ENCODE results near the gene PACRG. TPM values are rescaled to one million over a fixed set of nuclear protein-coding genes. Genes with fewer than 3 reads are reported as not detected.

Gene PACRG
- total and polyA plus RNA-seq, 9 donors, result 1.2 to 2.7 (median 1.9) TPM

DNA sequence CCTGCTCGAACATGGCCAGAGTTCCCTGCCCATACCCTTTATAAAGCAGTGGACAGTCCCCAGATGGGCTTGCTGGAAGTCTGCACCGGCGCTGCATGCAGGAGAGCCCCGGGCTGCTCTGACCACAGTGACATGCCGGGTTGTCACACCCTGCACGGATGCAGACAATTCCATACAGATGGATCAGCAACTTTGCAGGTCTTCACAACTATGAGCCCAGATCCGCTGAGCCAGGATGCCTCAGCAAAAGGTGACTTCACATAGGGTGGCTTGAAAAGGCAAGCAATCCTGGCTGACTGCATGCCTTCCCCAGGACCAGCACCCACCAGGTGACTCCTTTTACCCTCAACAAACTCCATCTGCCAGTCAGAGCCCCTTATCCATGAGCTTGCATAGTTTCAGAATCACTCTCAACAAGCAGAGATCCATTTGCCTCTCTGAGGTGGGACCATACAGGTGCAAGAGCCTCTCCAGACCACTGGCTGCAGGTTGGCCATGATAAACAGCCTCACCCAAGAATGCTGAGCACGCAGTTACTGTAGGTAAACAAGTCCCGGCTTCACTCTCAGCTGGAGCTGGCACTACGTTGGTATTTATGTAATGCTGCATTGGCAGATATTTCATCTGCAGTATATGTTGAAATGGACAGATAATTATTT, 503.7 kb downstream of the PACRG start:
- H3K9me3 ChIP-seq (replicated peaks; ENCODE audit: control insufficient read depth, low read depth, low read length), result no peaks in the 10 kb centered on the region
- H3K4me1 ChIP-seq (ENCODE audit: control insufficient read depth, insufficient read depth, low read length), result no peaks in the 10 kb centered on the region
- WGBS (ENCODE audit: insufficient coverage), result 93% methylated on average over 7 of the region's 10 CpGs

GRCh38 chr6:163232015-163232523, 504.3 kb downstream of the PACRG start:
- DNase-seq, result no peak
- Histone ChIP-seq H3K36me3 (ENCODE audit: control insufficient read depth, insufficient read depth, low read length) (no peaks in the 10 kb centered on the region), H3K9me3 (replicated peaks; ENCODE audit: control insufficient read depth, low read depth, low read length) (no peaks in the 10 kb centered on the region), H3K4me3 (ENCODE audit: low read length) (no peak overlapping the region), H3K4me1 (ENCODE audit: control insufficient read depth, insufficient read depth, low read length) (no peaks in the 10 kb centered on the region), H3K27me3 (ENCODE audit: control insufficient read depth, insufficient read depth, low read length) (no peaks in the 10 kb centered on the region), H3K27ac (ENCODE audit: low read length) (no peak overlapping the region)
- no CpG with 5 or more reads among the region's 7 CpGs for WGBS (ENCODE audit: insufficient coverage)

More for the DNA sequence above, 503.7 kb downstream of the PACRG start:
- Histone ChIP-seq H3K36me3 (ENCODE audit: control insufficient read depth, insufficient read depth, low read length) (no peaks in the 10 kb centered on the region), H3K4me3 (ENCODE audit: low read length) (no peak overlapping the region), H3K27me3 (ENCODE audit: control insufficient read depth, insufficient read depth, low read length) (no peaks in the 10 kb centered on the region), H3K27ac (ENCODE audit: low read length) (no peak overlapping the region)
- DNase-seq, result no peak

DNA sequence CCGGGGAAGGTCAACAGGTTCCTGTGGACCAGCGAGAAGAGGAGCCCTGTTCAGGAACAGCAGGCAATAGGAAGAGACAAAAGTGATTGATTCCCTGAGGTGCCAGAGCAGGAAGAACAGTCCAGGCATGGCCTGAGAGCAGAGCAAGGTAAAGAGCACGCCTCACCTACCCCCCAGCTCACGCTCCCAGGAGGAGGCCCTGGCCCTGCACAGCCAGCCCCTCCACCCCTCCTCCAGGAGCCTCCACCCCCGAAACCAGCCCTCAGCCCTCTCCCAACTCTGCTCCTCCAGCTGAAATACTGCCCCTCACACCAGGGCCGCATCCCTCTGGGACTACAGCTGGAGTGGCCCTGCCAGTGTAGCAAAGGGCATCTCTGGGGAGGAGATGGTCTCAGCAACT, 504.9 kb downstream of the PACRG start:
- WGBS (ENCODE audit: insufficient coverage), result 72% methylated on average over 5 of the region's 6 CpGs
- Histone ChIP-seq H3K27me3 (ENCODE audit: control insufficient read depth, insufficient read depth, low read length) (no peaks in the 10 kb centered on the region), H3K36me3 (ENCODE audit: control insufficient read depth, insufficient read depth, low read length) (no peaks in the 10 kb centered on the region), H3K4me1 (ENCODE audit: control insufficient read depth, insufficient read depth, low read length) (no peaks in the 10 kb centered on the region), H3K27ac (ENCODE audit: low read length) (no peak overlapping the region), H3K4me3 (ENCODE audit: low read length) (no peak overlapping the region), H3K9me3 (replicated peaks; ENCODE audit: control insufficient read depth, low read depth, low read length) (no peaks in the 10 kb centered on the region)
- DNase-seq, result no peak

DNA sequence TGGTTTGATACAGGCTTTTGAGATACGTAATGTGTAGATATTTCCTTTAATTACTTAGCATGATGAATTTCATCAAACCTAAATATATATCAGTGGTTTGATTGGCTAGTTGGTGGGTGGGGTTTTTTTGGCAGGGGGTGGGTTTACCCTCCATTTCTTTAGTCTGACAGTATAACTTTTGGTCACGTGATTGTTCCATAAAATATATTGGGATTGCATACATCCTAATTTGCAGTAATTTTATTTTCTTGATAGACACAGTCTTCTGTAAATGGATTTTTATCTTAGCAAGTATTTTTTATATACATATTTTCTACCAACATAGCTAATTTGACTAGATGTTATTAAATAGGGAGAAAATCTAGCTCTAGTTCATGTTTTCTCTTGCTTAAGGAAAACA, 509.3 kb downstream of the PACRG start:
- H3K9me3 ChIP-seq (replicated peaks; ENCODE audit: control insufficient read depth, low read depth, low read length), result no peaks in the 10 kb centered on the region
- H3K36me3 ChIP-seq (ENCODE audit: control insufficient read depth, insufficient read depth, low read length), result no peaks in the 10 kb centered on the region
- no peak overlapping the region for H3K27ac ChIP-seq (ENCODE audit: low read length)
- no peaks in the 10 kb centered on the region for H3K27me3 ChIP-seq (ENCODE audit: control insufficient read depth, insufficient read depth, low read length)
- H3K4me1 ChIP-seq (ENCODE audit: control insufficient read depth, insufficient read depth, low read length), result no peaks in the 10 kb centered on the region
- no peak overlapping the region for H3K4me3 ChIP-seq (ENCODE audit: low read length)
- DNase-seq, result no peak
- WGBS (ENCODE audit: insufficient coverage), result no CpG with 5 or more reads among the region's 2 CpGs

DNA sequence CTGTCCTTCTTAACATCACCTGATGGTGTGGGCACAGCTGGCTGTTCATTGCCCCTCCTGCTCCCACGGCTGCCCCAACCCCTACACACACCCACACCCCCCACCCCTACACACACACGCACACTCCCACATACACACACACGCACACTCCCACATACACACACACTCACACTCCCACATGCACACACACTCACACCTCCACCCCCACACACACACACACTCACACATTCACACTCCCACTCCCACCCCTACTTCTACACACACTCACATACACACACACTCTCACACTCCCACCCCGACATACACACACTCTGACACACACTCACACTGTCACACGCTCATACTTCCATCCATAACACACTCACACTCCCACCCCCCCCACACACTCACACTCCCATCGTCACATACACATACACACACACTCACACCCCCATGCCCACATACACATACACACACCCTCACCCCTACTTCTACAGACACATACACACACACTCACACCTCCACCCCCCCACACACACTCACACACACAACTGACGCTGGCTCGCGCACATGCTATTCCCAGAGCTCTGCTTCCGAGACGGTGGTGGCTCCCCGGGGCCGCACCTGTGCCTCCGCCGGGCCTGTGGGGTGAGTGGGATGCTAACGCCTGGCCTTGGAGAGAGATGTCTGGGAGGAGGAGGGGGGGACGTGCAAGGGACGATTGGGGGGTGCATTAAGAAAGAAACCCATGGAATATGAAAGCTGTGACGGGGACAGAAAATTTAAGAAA, 512.0 kb downstream of the PACRG start:
- Histone ChIP-seq H3K27ac (ENCODE audit: low read length) (no peak overlapping the region), H3K4me3 (ENCODE audit: low read length) (no peak overlapping the region), H3K36me3 (ENCODE audit: control insufficient read depth, insufficient read depth, low read length) (no peaks in the 10 kb centered on the region), H3K27me3 (ENCODE audit: control insufficient read depth, insufficient read depth, low read length) (no peaks in the 10 kb centered on the region), H3K9me3 (replicated peaks; ENCODE audit: control insufficient read depth, low read depth, low read length) (no peaks in the 10 kb centered on the region), H3K4me1 (ENCODE audit: control insufficient read depth, insufficient read depth, low read length) (no peaks in the 10 kb centered on the region)
- 90% methylated on average over 14 of the region's 19 CpGs for WGBS (ENCODE audit: insufficient coverage)
- DNase-seq, result no peak

DNA sequence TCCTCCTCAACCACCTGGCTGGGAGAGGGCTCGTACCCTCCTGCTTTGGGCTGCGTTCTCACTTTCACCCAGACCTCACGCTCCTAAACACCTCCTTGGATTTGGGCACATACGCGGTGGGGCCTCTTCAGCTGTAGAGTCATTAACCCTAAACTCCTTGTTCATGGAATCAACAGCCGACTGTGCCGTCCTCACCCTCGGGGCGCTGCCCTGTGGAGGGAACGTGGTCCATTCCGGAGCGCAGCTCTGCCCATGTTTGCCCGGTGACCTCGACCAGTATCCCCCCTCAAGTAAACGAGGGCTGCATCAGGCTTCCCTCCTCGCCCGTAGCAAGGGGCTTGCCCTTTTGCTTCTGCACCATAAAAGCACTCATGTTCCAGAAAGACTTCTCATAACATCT, 512.8 kb downstream of the PACRG start:
- no peak overlapping the region for H3K27ac ChIP-seq (ENCODE audit: low read length)
- H3K9me3 ChIP-seq (replicated peaks; ENCODE audit: control insufficient read depth, low read depth, low read length), result no peaks in the 10 kb centered on the region
- no peak for DNase-seq
- no peaks in the 10 kb centered on the region for H3K4me1 ChIP-seq (ENCODE audit: control insufficient read depth, insufficient read depth, low read length)
- H3K36me3 ChIP-seq (ENCODE audit: control insufficient read depth, insufficient read depth, low read length), result no peaks in the 10 kb centered on the region
- 80% methylated on average over 17 of the region's 17 CpGs for WGBS (ENCODE audit: insufficient coverage)
- no peak overlapping the region for H3K4me3 ChIP-seq (ENCODE audit: low read length)
- no peaks in the 10 kb centered on the region for H3K27me3 ChIP-seq (ENCODE audit: control insufficient read depth, insufficient read depth, low read length)

- no peak for DNase-seq
- H3K4me3 ChIP-seq (ENCODE audit: low read length), result no peak overlapping the region
- H3K9me3 ChIP-seq (replicated peaks; ENCODE audit: control insufficient read depth, low read depth, low read length), result no peaks in the 10 kb centered on the region
- no peaks in the 10 kb centered on the region for H3K4me1 ChIP-seq (ENCODE audit: control insufficient read depth, insufficient read depth, low read length)
- no peaks in the 10 kb centered on the region for H3K27me3 ChIP-seq (ENCODE audit: control insufficient read depth, insufficient read depth, low read length)
- no peak overlapping the region for H3K27ac ChIP-seq (ENCODE audit: low read length)
- 86% methylated on average over 1 of the region's 4 CpGs for WGBS (ENCODE audit: insufficient coverage)
- H3K36me3 ChIP-seq (ENCODE audit: control insufficient read depth, insufficient read depth, low read length), result no peaks in the 10 kb centered on the region
Measured at GRCh38 chr6:163241683-163242082, 513.9 kb downstream of the PACRG start.

DNA sequence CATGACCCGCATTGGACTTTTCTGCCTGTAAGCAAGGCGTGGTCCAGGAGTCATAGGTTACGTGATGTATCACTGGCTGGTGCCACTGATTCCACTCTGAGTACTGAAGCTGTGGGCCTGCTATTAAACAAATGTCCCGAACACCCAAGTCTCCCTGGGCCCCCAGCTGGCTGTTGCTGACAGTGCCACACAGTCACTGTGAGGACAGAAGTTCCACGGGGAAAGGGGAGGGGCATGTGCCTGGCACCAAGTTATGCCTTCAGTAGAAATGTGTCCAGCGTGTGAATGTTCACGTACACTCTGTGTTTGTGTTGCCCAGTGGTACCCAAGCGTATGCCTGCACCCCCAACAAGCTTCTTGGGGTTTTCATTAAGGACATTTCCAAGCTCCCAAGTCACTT, 515.3 kb downstream of the PACRG start:
- DNase-seq, result no peak
- Histone ChIP-seq H3K4me3 (ENCODE audit: low read length) (no peak overlapping the region), H3K9me3 (replicated peaks; ENCODE audit: control insufficient read depth, low read depth, low read length) (no peaks in the 10 kb centered on the region), H3K36me3 (ENCODE audit: control insufficient read depth, insufficient read depth, low read length) (no peaks in the 10 kb centered on the region), H3K27me3 (ENCODE audit: control insufficient read depth, insufficient read depth, low read length) (no peaks in the 10 kb centered on the region), H3K4me1 (ENCODE audit: control insufficient read depth, insufficient read depth, low read length) (no peaks in the 10 kb centered on the region), H3K27ac (ENCODE audit: low read length) (no peak overlapping the region)
- WGBS (ENCODE audit: insufficient coverage), result 94% methylated on average over 7 of the region's 8 CpGs

DNA sequence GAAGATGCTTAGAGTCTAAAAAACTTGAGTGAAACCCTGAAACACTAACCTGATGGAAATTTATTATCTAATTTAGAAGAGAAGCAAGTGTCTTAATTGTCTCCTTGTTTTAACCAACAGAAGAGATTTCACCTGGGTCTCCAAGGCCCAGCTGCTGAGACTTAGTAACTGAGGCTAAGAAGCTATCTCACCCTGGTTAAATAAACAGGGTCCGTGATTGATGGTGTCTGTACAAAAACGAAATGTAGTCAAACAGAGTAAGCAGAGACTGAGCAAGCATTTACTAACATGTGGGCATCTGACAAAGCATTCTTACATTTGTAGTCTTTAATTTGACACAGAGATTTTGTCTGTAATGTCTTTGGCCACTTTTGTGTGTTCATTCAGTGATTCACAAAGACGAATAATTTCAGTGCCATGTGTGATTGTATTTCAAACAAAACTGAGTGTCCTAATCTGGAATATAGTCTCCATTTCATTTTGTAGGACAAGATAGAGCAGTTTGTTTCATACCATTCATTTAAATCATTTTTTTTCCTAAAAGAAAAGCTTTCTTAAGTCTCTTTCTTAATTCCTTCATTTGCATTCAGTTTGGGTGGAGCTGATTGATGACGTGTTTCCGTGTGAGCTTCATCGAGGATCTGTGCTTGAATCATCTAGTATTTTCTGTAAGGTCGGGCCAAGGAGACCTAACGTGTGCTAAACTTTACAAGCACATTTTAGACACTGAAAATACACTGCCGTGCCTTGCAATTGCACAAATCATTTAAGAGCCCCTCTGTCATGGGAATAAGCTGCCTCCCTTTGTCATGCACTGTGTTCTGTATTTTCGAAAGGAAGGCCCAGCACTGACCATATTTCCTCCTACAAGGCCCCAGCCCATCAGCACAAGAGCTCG, 516.2 kb downstream of the PACRG start:
- Histone ChIP-seq H3K4me3 (ENCODE audit: low read length) (no peak overlapping the region), H3K9me3 (replicated peaks; ENCODE audit: control insufficient read depth, low read depth, low read length) (no peaks in the 10 kb centered on the region), H3K4me1 (ENCODE audit: control insufficient read depth, insufficient read depth, low read length) (no peaks in the 10 kb centered on the region), H3K27me3 (ENCODE audit: control insufficient read depth, insufficient read depth, low read length) (no peaks in the 10 kb centered on the region), H3K27ac (ENCODE audit: low read length) (no peak overlapping the region), H3K36me3 (ENCODE audit: control insufficient read depth, insufficient read depth, low read length) (no peaks in the 10 kb centered on the region)
- DNase-seq, result no peak
- 45% methylated on average over 4 of the region's 11 CpGs for WGBS (ENCODE audit: insufficient coverage)

- Histone ChIP-seq H3K27me3 (ENCODE audit: control insufficient read depth, insufficient read depth, low read length) (no peaks in the 10 kb centered on the region), H3K27ac (ENCODE audit: low read length) (no peak overlapping the region), H3K4me3 (ENCODE audit: low read length) (no peak overlapping the region), H3K36me3 (ENCODE audit: control insufficient read depth, insufficient read depth, low read length) (no peaks in the 10 kb centered on the region), H3K4me1 (ENCODE audit: control insufficient read depth, insufficient read depth, low read length) (no peaks in the 10 kb centered on the region), H3K9me3 (replicated peaks; ENCODE audit: control insufficient read depth, low read depth, low read length) (no peaks in the 10 kb centered on the region)
- no CpG with 5 or more reads among the region's 4 CpGs for WGBS (ENCODE audit: insufficient coverage)
- DNase-seq, result no peak
Measured at GRCh38 chr6:163248051-163248450, 520.3 kb downstream of the PACRG start.

Data from muscle of leg (tissue), 11 donors.